GM18858 (cell line): ENCODE measurements around the gene DPY19L2.
A peak's percentile ranks its signal among the peaks of the same experiment; 100 is the strongest.
"Not testable (repeated sequence)": the region's sequence is repeated elsewhere in the genome, so short reads cannot be mapped to it uniquely, and the experiment has no call there.

Experiments used
- ATAC-seq: cut with Tn5 transposase; IDR thresholded peaks from one replicate; pipeline ENCODE4 v1.9.1; 2021; ENCODE audit not compliant: unreplicated experiment

The DPY19L2 gene

GRCh38 chr12:63668028-63668799 lies at the start of gene DPY19L2:
Gene DPY19L2, minus strand, starts transcription at chr12:63668493. Its CDS starts 100 bp downstream, at chr12:63668393.
- no peak for ATAC-seq

- not testable (repeated sequence) for ATAC-seq
Observed at GRCh38 chr12:63716891-63717290, 48.6 kb upstream of the DPY19L2 start.

DNA sequence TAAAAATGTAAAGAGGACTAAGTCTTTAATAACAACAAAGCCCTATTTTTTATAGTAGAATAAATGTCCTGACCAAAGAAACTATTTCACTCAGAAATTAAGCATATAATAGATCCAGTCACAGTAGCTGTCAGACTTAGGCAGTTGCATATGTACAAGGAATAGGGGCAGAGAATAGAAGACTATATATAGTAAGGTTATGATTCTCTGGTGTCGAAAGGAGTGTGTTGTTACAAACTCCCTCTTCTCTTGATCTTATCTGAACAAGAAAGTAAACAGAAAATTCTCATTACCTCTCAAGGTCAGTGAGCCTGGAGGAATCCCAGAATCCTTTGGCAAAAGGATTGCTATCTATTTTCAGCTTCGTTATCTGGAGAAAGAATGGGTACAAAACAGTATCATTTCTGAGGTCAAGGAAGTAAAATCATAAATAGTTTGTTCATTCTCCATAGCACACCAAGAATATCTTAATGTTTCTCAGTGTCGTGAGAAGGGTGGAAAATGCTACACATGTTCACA lies 46.9 kb upstream of the DPY19L2 start:
- not testable (repeated sequence) for ATAC-seq

GRCh38 chr12:63714409-63714808 lies 46.1 kb upstream of the DPY19L2 start:
- not testable (repeated sequence) for ATAC-seq

DNA sequence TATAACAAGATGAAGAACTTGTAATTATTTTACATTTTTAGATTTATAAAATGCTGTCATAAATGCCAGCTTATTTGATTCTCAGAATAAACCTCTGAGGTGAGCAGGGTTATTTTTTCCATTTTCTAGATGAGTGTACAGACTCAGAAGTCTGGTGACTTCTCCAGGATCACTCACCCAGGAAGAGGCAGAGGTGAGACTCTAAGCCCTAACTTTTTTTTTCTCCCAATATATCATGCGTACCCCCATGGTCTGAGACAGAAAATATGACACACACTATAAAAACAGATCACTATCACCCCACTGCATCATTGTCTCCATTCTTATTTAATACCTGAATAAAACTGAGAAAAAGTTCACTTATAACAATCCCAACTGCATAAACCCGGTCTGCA lies 45.4 kb upstream of the DPY19L2 start:
- not testable (repeated sequence) for ATAC-seq

- not testable (repeated sequence) for ATAC-seq
Observed at GRCh38 chr12:63712979-63713680, 44.8 kb upstream of the DPY19L2 start.

- ATAC-seq = not testable (repeated sequence)
Observed at GRCh38 chr12:63712376-63712974, 44.2 kb upstream of the DPY19L2 start.

DNA sequence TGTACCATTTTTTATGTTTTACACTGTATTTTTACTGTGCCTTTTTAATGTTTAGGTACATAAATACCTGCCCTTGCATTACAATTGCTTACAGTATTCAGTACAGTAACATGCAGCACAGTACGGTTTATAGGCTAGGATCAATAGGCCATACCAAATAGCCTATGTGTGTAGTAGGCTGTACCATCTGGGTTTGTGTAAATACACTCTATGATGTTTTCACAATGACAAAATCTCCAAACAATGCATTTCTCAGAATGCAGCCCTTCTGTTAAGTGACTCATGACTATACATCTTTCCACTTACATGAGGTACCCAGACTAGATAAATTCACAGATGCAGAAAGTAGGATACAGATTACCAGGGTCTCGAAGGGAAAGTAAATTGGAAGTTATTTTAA lies 43.0 kb upstream of the DPY19L2 start:
- not testable (repeated sequence) for ATAC-seq

DNA sequence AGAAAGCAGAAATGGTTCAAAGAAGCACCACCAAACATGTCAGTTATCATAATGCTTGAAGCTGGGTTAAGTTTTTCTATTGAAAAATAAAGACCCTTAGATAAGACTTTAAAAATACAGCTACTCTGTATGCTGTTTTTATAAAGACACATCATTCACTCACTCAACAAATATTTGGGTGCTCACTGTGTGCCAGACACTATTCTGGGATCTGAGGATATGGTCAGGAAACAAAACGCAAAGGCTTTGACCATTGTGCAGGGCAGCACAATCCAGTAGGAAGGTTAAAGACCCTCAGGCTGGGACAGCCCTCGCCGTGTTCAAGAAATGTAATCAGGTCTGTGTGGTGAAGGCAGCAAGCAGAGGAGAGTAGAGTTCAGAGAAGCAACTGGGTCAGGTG lies 38.0 kb upstream of the DPY19L2 start:
- ATAC-seq = no peak

GRCh38 chr12:63699678-63700382 lies 31.5 kb upstream of the DPY19L2 start:
- ATAC-seq = peak; percentile 44

GRCh38 chr12:63699011-63699410 lies 30.7 kb upstream of the DPY19L2 start:
- ATAC-seq = not testable (repeated sequence)

GRCh38 chr12:63690837-63691236 lies 22.5 kb upstream of the DPY19L2 start:
- ATAC-seq = not testable (repeated sequence)

GRCh38 chr12:63689141-63689540 lies 20.8 kb upstream of the DPY19L2 start:
- ATAC-seq = not testable (repeated sequence)

- ATAC-seq = not testable (repeated sequence)
Observed at GRCh38 chr12:63686623-63687022, 18.3 kb upstream of the DPY19L2 start.

DNA sequence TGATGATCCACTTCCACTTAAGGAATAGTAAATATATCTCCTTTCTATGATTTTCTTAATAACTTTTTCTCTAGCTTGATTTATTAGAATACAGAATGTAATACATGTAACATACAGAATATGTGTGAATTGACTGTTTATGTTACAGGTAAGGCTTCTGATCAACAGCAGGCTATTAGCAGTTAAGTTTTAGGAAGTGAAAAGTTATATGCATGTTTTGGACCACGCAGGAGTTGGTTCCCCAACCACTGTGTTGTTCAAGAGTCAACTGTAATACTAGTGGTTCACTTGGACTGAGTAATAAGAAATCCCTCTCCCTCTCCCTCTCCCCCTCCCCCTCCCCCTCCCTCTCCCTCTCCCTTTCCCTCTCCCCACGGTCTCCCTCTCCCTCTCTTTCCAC lies 17.5 kb upstream of the DPY19L2 start:
- ATAC-seq = not testable (repeated sequence)

DNA sequence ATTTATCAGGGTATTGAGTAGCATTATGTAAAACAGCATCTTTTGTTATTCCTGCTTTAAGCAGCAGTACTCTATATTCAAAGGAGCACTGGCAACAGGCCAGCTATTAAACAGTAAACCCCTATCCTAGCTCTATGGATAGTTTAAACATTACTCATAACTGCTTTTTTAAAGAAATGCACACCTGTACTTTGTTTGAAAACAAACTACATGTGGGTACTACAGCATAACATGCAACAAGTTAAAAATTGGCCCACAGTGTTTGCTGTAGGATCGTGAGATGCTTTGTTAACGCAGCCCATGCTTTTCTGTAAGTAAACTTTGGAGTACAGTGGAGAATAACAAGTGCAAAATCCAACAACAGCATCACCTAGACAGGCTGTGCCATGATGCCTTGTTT lies 14.3 kb upstream of the DPY19L2 start:
- not testable (repeated sequence) for ATAC-seq

- not testable (repeated sequence) for ATAC-seq
Observed at GRCh38 chr12:63680758-63681157, 12.5 kb upstream of the DPY19L2 start.

GRCh38 chr12:63672550-63672949 lies 4.3 kb upstream of the DPY19L2 start:
- not testable (repeated sequence) for ATAC-seq

- ATAC-seq = not testable (repeated sequence)
Observed at GRCh38 chr12:63669936-63670335, 1.6 kb upstream of the DPY19L2 start.

GRCh38 chr12:63669427-63669826 lies 1.1 kb upstream of the DPY19L2 start:
- not testable (repeated sequence) for ATAC-seq
